ENCODE results near the gene ITPR1. TPM values are rescaled to one million over a fixed set of nuclear protein-coding genes. Genes with fewer than 3 reads are reported as not detected.

The ITPR1 gene
- total and polyA plus RNA-seq, 10 of the 15 experiments (the other 5 are each of a cell fraction or from before 2014, with no cell fraction given), result 12.2 to 239 (median 28.4) TPM

- TF ChIP-seq TARDBP (IDR thresholded peaks at IDR 0.05; ENCODE audit: borderline replicate concordance) (no peak), SKIL (IDR thresholded peaks at IDR 0.05; ENCODE audit: low read depth, poor library complexity, severe bottlenecking) (no peak), NR2C2 (IDR thresholded peaks at IDR 0.05; ENCODE audit: borderline replicate concordance, control insufficient read depth, insufficient read length, low read depth) (no peak), CEBPB (IDR thresholded peaks at IDR 0.05; ENCODE audit: borderline replicate concordance in 1 of 2, low read depth in 2 of 2, low read length in 2 of 2) (no peak), MYB (IDR thresholded peaks at IDR 0.05; ENCODE audit: borderline replicate concordance, low read depth, low read length) (no peak), RBBP5 (conservative IDR thresholded peaks at IDR 0.05) (no peak), E2F4 (IDR thresholded peaks at IDR 0.05; ENCODE audit: low read depth, low read length) (no peak), SMC3 (IDR thresholded peaks at IDR 0.05; ENCODE audit: borderline replicate concordance, low read length) (no peak)
These were observed 120.9 kb downstream of the ITPR1 start (continued) for GRCh38 chr3:4614070-4614469.

- H3K36me3 ChIP-seq (ENCODE audit: control insufficient read depth in 2 of 2, insufficient read depth in 2 of 2, low read length in 1 of 2), result no peaks in the 10 kb centered on the region
- no peaks in the 10 kb centered on the region for H3K79me2 ChIP-seq (ENCODE audit: control insufficient read depth, insufficient read depth, low read length)
- H2AFZ ChIP-seq (ENCODE audit: control insufficient read depth, low read depth, low read length), result no peak overlapping the region
- H4K20me1 ChIP-seq (ENCODE audit: control insufficient read depth, insufficient read depth), result 0 out of 2 replicates have a peak, but pooled peaks cover 2% of the 10 kb centered on the region
- H3K4me1 ChIP-seq (ENCODE audit: control insufficient read depth, insufficient read depth, low read length), result no peaks in the 10 kb centered on the region
- ChIA-PET CTCF (interaction anchor here (0.9 to 1.0 kb wide), 2 partner anchors 18 to 264 kb away, joined by 5 read pairs; no protein-coding TSS in a partner anchor), SMC1A (ENCODE audit: uncharacterized antibody, unreplicated experiment) (interaction anchor here (0.8 to 1.7 kb wide), 4 partner anchors 11 to 264 kb away, joined by 3 to 7 read pairs (median 4); no protein-coding TSS in a partner anchor), RAD21 (ENCODE audit: unreplicated experiment) (interaction anchor here (1.2 to 1.5 kb wide), 2 partner anchors 19 to 264 kb away, joined by 4 read pairs; no protein-coding TSS in a partner anchor), POLR2A (no interaction called here)
- WGBS (ENCODE audit: insufficient coverage, insufficient replicate concordance, low lambda C conversion rate, missing lambda C conversion rate), result 73% methylated on average over 3 of the region's 3 CpGs
- in situ Hi-C loops (cut with MboI) (no loop called here), intact Hi-C loops (cut with micrococcal nuclease; ENCODE audit: unreplicated experiment) (no loop called here)
- FAIRE-seq (no peak), DNase-seq (ENCODE audit: low read depth, low spot score) (no peak), ATAC-seq (no peak)
- no peak overlapping the region for H3K27ac ChIP-seq (ENCODE audit: control insufficient read depth, insufficient read depth)
- no peaks in the 10 kb centered on the region for H3K27me3 ChIP-seq (replicated peaks in 1 of 2; ENCODE audit: control insufficient read depth in 2 of 2, insufficient read depth in 2 of 2, low read length in 1 of 2)
- no peak overlapping the region for H3K4me3 ChIP-seq
- H3K9ac ChIP-seq (ENCODE audit: control insufficient read depth, insufficient read depth, low read length), result no peak overlapping the region
- H3K4me2 ChIP-seq (ENCODE audit: control insufficient read depth, insufficient read depth), result no peak overlapping the region
- no TSS peak for BruUV-seq (replicated peaks)
- H3K9me3 ChIP-seq (replicated peaks; ENCODE audit: control insufficient read depth, insufficient read depth, low read length), result no peaks in the 10 kb centered on the region
- TF ChIP-seq KLF5 (IDR thresholded peaks at IDR 0.05; ENCODE audit: partially characterized antibody) (no peak), E4F1 (IDR thresholded peaks at IDR 0.05; ENCODE audit: borderline replicate concordance, partially characterized antibody) (no peak), TAF1 (IDR thresholded peaks at IDR 0.05; ENCODE audit: borderline replicate concordance, low read depth, low read length) (no peak)
These were observed 121.8 kb downstream of the ITPR1 start for GRCh38 chr3:4614927-4615326.

Measured in GM12878 (cell line).